Astrocyte of the spinal cord (primary cell): Measurements from ENCODE around the gene HOXD8.
A peak's percentile ranks its signal among the peaks of the same experiment; 100 is the strongest.

Experiments
- DNase-seq: peaks from one replicate; pipeline ENCODE4 v3.0.0; 2011; ENCODE audit warnings: low read depth, low spot score
- H3K4me3 ChIP-seq: 2 replicates; pipeline ENCODE4 v1.5.1; 2011; ENCODE audit warnings: low read depth, mild to moderate bottlenecking, low read length, moderate library complexity
- in situ Hi-C: cut with HindIII; loops from 2 replicates; pipeline ENCODE4 v1.10.0; 2017; ENCODE audit warnings: low sequenced_read_pairs
- TF ChIP-seq, protein P1 (sequence below): IDR thresholded peaks from 2 replicates; pipeline ENCODE4 v1.5.1; 2012; ENCODE audit warnings: low read depth, mild to moderate bottlenecking, low read length, inconsistent platforms

HOXD8 gene

DNA sequence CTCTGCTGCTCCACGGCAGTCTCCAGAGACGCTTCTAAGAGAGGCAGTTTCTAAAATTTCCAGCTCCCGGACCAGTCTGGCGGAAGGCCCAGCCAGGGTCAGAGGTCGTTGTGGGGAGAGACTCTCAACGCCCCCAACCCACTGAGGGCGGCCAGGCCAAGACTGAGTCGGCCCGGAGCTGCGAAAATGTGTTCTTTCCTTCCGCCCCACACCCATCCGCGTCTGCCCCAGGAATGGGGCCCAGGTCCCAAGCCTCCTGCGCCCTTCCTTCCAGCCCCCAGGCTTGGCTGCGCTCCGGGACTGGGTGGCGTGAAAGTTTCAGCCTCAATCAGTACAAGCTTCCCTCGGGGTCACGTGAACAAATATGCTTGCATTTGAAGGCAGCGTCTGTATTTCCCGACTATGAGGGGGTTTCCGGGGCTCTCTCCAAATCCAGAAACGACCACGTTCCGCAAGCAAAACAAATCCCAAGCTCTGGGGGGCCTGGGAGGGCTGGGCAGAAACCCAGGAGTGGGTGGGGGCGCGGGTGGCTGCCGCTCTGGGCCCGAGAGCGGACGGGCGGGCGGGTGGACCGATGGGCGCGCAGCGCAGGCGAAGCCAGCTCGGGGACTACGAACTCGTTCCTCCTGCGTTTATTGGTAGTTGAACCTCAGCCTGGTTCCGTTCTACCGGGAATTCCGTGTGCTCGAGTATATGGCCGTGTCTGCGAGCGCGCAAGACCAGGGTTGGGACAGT lies 30.9 kb downstream of the HOXD8 start:
- TF ChIP-seq, protein P1, sequence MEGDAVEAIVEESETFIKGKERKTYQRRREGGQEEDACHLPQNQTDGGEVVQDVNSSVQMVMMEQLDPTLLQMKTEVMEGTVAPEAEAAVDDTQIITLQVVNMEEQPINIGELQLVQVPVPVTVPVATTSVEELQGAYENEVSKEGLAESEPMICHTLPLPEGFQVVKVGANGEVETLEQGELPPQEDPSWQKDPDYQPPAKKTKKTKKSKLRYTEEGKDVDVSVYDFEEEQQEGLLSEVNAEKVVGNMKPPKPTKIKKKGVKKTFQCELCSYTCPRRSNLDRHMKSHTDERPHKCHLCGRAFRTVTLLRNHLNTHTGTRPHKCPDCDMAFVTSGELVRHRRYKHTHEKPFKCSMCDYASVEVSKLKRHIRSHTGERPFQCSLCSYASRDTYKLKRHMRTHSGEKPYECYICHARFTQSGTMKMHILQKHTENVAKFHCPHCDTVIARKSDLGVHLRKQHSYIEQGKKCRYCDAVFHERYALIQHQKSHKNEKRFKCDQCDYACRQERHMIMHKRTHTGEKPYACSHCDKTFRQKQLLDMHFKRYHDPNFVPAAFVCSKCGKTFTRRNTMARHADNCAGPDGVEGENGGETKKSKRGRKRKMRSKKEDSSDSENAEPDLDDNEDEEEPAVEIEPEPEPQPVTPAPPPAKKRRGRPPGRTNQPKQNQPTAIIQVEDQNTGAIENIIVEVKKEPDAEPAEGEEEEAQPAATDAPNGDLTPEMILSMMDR: no peak
- H3K4me3 ChIP-seq: no peak overlapping the region
- DNase-seq: no peak
- in situ Hi-C loops: no loop called here

DNA sequence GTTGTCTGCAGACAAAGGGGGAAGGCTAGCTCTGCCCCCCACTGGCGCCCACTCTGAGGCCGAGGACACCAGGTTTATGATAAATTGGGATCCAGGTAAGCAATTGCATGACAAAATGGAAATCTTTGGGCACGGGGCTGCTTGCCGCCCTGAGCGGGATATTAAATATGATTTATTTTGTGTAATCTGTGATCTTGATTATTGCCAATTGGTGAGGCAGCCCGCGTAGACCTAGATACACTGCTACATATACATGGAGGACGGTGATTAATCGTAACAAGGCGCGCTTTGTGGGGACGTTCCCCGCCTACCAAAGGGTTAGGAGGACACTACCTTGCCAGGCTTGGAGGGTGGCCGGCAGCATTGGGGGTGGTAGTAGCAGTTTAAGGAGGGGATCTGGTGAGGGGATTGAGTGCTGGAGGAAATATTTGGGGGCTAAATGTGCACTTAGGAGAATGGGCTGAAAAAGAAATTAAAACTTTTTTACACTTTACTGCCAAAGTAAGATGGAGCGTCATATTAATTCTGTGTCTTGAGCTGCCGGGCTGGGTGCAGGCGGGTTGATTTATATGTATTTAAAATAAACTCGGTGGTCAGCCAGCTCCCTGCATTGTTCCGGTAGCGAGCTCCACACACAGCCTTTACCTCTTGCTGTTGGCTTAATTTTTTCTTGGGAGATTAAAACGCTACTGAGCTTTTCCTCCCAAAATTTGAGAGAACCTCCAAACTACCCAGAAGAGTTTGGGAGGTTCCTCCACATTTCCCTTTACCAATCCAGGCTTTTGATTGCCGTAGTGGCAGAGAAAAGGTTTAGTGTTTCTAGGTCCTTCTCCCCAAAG lies 31.7 kb downstream of the HOXD8 start:
- in situ Hi-C loops: no loop called here
- no peak for DNase-seq
- H3K4me3 ChIP-seq: no peak overlapping the region
- TF ChIP-seq, protein P1: no peak

DNA sequence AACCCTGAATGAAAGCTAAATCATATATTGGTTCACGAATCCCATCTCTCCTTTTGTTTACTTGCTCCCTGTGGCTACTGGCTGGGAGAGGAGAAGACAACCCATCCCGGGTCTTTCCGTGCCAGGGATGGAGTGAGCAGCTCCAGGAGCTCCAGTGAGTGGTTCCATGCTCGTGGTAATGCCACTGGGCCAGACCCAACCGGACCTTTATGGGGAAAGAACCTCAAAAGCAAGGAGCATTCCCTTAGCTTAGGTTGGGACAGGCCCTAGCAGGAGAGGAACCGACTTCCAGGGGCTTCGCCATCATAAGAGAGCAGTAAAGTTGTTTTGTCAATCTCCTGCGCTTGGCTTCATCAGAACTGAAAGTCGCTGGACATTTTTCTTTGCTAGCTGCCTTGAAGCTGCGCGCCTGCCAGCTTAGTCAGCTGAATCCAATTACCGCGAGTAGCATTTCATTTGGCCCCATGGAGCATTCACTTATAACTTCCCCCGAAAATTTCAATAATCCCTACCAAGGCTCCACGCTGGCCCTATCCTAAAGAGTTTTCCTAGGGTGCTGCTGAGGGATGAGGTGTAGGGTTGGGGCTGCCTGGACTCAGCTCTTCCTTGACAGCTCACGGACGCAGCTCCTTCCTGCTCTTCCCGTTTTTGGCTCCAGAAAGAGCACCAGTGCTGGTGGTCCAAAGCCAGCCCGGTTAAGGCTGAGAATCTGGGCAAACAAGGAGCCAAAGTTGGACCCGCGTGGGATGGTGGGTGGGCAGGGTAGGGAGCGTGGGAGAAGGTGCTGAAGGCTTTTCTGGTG lies 32.5 kb downstream of the HOXD8 start:
- in situ Hi-C loops: no loop called here
- DNase-seq: peak; percentile 59
- TF ChIP-seq, protein P1: no peak
- peak overlapping the region; percentile 2 for H3K4me3 ChIP-seq

DNA sequence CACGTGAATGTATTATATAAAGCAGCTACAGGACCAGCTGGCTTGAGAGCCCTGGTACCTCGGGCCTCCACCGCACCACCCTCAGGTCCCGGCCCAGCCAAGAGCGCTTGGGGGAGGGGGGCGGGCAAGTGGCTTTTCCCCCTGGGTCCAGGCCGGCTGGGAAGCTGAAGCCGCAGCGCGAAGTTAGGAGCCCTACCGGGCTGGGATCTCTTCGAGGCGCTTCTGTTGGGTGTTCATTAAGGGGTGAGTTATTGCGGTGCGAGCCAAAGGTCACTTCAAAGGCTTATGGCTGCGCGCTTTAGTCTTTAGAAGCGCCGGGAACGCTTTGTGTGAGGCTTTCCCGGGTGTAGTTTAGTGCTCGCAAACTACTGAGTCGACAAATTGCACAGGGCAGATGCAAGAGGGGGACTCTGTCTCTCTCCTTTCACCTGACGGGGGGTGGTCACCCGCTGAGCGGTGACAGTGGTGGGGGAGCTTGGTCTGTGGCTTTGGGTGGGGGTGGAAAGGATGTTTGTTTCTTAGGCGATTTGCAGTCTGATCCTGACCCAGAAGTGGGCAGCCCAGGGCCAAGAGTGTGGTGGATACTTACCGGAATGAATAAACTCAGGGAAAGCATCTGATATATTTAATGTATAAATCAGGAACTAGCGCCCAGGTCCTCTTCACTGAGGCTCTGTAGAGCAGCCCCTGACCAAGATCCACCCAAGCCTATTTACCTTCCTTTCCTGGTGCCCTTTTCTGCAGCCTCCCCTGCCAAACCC lies 33.6 kb downstream of the HOXD8 start:
- in situ Hi-C loops: no loop called here
- TF ChIP-seq, protein P1: no peak
- DNase-seq: no peak
- no peak overlapping the region for H3K4me3 ChIP-seq

DNA sequence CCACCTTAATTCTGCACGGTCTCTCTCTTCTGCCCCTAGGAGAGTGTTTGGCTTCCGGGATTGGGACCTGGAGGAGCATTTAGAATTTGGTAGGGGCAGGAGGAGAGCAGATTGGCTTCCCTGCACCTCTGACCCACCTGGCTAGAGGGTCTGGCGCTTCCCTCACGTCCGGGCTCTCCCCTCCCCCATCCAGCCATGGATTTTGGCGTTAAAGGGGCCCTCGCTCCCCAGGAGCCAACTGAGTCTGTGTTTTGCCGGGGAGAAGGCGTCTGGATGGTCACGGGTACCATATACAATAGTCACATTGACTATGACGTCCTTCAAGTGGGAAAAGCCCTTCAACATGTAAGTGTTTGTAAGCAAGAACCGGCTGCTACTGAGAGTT lies 34.2 kb downstream of the HOXD8 start:
- H3K4me3 ChIP-seq: no peak overlapping the region
- TF ChIP-seq, protein P1: no peak
- in situ Hi-C loops: no loop called here
- DNase-seq: no peak

DNA sequence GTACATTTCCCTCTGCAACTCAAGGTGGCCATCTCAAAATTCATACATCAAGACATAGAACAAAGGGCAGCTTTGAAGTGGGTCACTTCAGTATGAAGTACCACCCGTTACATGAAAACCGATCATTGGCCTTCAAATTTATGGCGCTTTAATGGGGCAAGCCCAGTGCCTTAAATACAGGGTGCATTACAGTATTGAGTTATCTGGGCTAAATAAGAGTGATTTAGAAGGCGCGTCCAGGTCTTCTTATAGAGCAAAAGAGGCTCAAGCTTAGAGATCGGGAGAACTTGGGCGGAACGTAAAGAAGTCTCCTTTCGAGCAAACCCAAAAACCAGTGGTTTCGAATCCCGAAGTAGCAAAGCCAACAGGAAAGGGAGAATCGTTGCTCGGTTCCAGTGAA lies 34.7 kb downstream of the HOXD8 start:
- no peak for DNase-seq
- H3K4me3 ChIP-seq: no peak overlapping the region
- in situ Hi-C loops: no loop called here
- TF ChIP-seq, protein P1: no peak
